K562 (cell line): ENCODE measurements around the gene LTBP1. TPM values are rescaled to one million over a fixed set of nuclear protein-coding genes. Genes with fewer than 3 reads are reported as not detected.

ENCODE experiments used
- ATAC-seq: fragments of 200-7000 bp; cut with Tn5 transposase; 3 replicates; pipeline ENCODE4 v1.9.1; 2020; ENCODE audit warnings: moderate library complexity
- BruUV-seq: library from RNA; stranded (reverse); fragments of 400-500 nt; replicated peaks from 2 replicates; lab custom pipeline; 2021; lab: Mats Ljungman, UMichigan
- CTCF ChIA-PET: fragments of 300-600 bp; formaldehyde crosslinking; extraction: SDS; loops from one replicate; lab custom pipeline; 2021; ENCODE audit warnings: low intra/inter-chr PET ratio; lab: Yijun Ruan, JAX
- POLR2A ChIA-PET: fragments of 300-600, 350-650 bp; sonication (Branson Sonifier 250); formaldehyde crosslinking; extraction: SDS; loops from one replicate; lab custom pipeline; 2021; ENCODE audit warnings: antibody characterized with exemption, inconsistent platforms; lab: Yijun Ruan, JAX
- DNase-seq, 4 experiments: peaks; one replicate each; pipeline versions ENCODE4 v3.0.0 to v3.0.0-alpha.2; 2011 to 2018; ENCODE audit warnings: low spot score in 3 of 4, mixed read lengths in 3 of 4; ENCODE audit errors: extremely low read depth in 1 of 4
- FAIRE-seq: peaks from 2 replicates; lab custom pipeline; 2011; peaks lifted over from hg19 to GRCh38; lab: Jason Lieb, UNC
- H2AFZ ChIP-seq: 2 replicates; pipeline ENCODE4 v1.6.0; 2011; ENCODE audit warnings: low read depth, low read length, control low read depth, inconsistent platforms
- H3K27ac ChIP-seq: fragments of 200-600 bp; 3 replicates; pipeline ENCODE4 v1.8.0; 2011; ENCODE audit warnings: low read depth, mild to moderate bottlenecking, control low read depth, inconsistent platforms, low read length, moderate library complexity, mixed read lengths; ENCODE audit errors: extremely low read depth
- H3K27me3 ChIP-seq, 2 experiments: fragments of 300-600 bp in 1 of 2; 2 replicates in 1 of 2; 3 replicates in 1 of 2; pipeline versions ENCODE4 v1.6.0 to v1.8.0; 2011; ENCODE audit warnings: inconsistent platforms in 2 of 2, low read length in 2 of 2, mild to moderate bottlenecking in 1 of 2, mixed read lengths in 1 of 2, moderate library complexity in 1 of 2; ENCODE audit not compliant: control insufficient read depth in 2 of 2, insufficient read depth in 2 of 2
- H3K36me3 ChIP-seq: fragments of 300-600 bp; 3 replicates; pipeline ENCODE4 v1.8.0; 2011; ENCODE audit warnings: mild to moderate bottlenecking, low read length, inconsistent platforms; ENCODE audit not compliant: control insufficient read depth, insufficient read depth
- H3K4me1 ChIP-seq, 2 experiments: fragments of 200-600 bp in 1 of 2; replicated peaks in 1 of 2; 2 replicates in 1 of 2; 3 replicates in 1 of 2; pipeline versions ENCODE4 v1.5.1 to v1.8.0; 2011; ENCODE audit warnings: inconsistent platforms in 2 of 2, low read length in 2 of 2, mild to moderate bottlenecking in 1 of 2, mixed read lengths in 1 of 2, moderate library complexity in 1 of 2; ENCODE audit not compliant: control insufficient read depth in 2 of 2, insufficient read depth in 2 of 2
- H3K4me2 ChIP-seq: 2 replicates; pipeline ENCODE4 v1.6.1; 2011; ENCODE audit warnings: low read length, control low read depth, inconsistent platforms, mixed read lengths; ENCODE audit not compliant: insufficient read depth
- H3K4me3 ChIP-seq: fragments of 200-600 bp; sonication (generic), shearing (Covaris generic); 2 replicates; pipeline ENCODE4 v1.5.1; 2016; ENCODE audit warnings: control low read depth, inconsistent platforms
- H3K79me2 ChIP-seq: fragments of 200-600 bp; 3 replicates; pipeline ENCODE4 v1.8.0; 2011; ENCODE audit warnings: low read length, inconsistent platforms; ENCODE audit not compliant: control insufficient read depth, insufficient read depth
- H3K9ac ChIP-seq, 2 experiments: 2 replicates each; pipeline versions ENCODE4 v1.6.0 to v1.6.1; 2011; ENCODE audit warnings: low read depth in 2 of 2, low read length in 2 of 2, control low read depth in 1 of 2, inconsistent platforms in 1 of 2, mild to moderate bottlenecking in 1 of 2, mixed read lengths in 1 of 2; ENCODE audit not compliant: insufficient read depth in 1 of 2
- H3K9me1 ChIP-seq: one replicate; pipeline ENCODE4 v1.6.0; 2011; ENCODE audit warnings: inconsistent platforms, mild to moderate bottlenecking, low read length, moderate library complexity; ENCODE audit not compliant: control insufficient read depth, insufficient read depth
- H3K9me3 ChIP-seq: replicated peaks from 2 replicates; pipeline ENCODE4 v1.5.1; 2011; ENCODE audit warnings: low read depth, low read length, inconsistent platforms; ENCODE audit not compliant: control insufficient read depth, insufficient read depth
- H4K20me1 ChIP-seq: replicated peaks from 2 replicates; pipeline ENCODE4 v1.6.1; 2011; ENCODE audit warnings: low read length, inconsistent platforms, mixed read lengths; ENCODE audit not compliant: control insufficient read depth, insufficient read depth
- ATF1 ChIP-seq, 2 experiments: fragments of 450-650 bp in 1 of 2; IDR thresholded peaks; 2 replicates each; pipeline ENCODE4 v1.6.1; 2016; ENCODE audit warnings: missing compliant biosample characterization in 1 of 2, missing genetic modification characterization in 1 of 2
- BCOR ChIP-seq: fragments of 450-650 bp; IDR thresholded peaks from 2 replicates; pipeline ENCODE4 v1.6.1; 2016
- BRCA1 ChIP-seq, 2 experiments: fragments of 450-650 bp in 1 of 2; sonication (generic) in 1 of 2; formaldehyde crosslinking in 1 of 2; IDR thresholded peaks; 2 replicates each; pipeline versions ENCODE4 v1.5.0 to v1.6.1; 2017 to 2020; ENCODE audit warnings: mild to moderate bottlenecking in 1 of 2, missing genetic modification reagents in 1 of 2
- CBX3 ChIP-seq, 2 experiments: IDR thresholded peaks; 1 replicate in 1 of 2; 2 replicates in 1 of 2; pipeline ENCODE4 v1.6.1; 2012; ENCODE audit warnings: inconsistent platforms in 2 of 2, low read length in 2 of 2, borderline replicate concordance in 1 of 2, control low read depth in 1 of 2
- CTBP1 ChIP-seq: fragments of 450-650 bp; IDR thresholded peaks from 2 replicates; pipeline ENCODE4 v1.6.1; 2016; ENCODE audit warnings: borderline replicate concordance
- ERF ChIP-seq: fragments of 450-650 bp; formaldehyde crosslinking; IDR thresholded peaks from 2 replicates; pipeline ENCODE4 v1.4.0; 2020; ENCODE audit warnings: mild to moderate bottlenecking, mixed read lengths
- ESRRA ChIP-seq: fragments of 450-650 bp; IDR thresholded peaks from 2 replicates; pipeline ENCODE4 v1.6.1; 2014; ENCODE audit warnings: low read depth, mild to moderate bottlenecking, moderate library complexity, borderline replicate concordance
- KDM1A ChIP-seq, 2 experiments: fragments of 450-650 bp; IDR thresholded peaks; 2 replicates each; pipeline ENCODE4 v1.6.1; 2016; ENCODE audit warnings: mild to moderate bottlenecking in 2 of 2
- KLF6 ChIP-seq: fragments of 250-450 bp; sonication (Bioruptor Pico); IDR thresholded peaks from 2 replicates; pipeline ENCODE4 v1.4.0; 2020; ENCODE audit warnings: mild to moderate bottlenecking, moderate library complexity, borderline replicate concordance
- NFYB ChIP-seq: IDR thresholded peaks from 2 replicates; pipeline ENCODE4 v1.6.1; 2011; ENCODE audit warnings: mild to moderate bottlenecking, moderate library complexity; ENCODE audit not compliant: insufficient read length; ENCODE audit errors: extremely low read depth
- POLR2A ChIP-seq: fragments of 450-650 bp; conservative IDR thresholded peaks from 2 replicates; pipeline ENCODE4 v1.6.1; 2016
- PTRF ChIP-seq: fragments of 450-650 bp; IDR thresholded peaks from 2 replicates; pipeline ENCODE4 v1.6.1; 2016; ENCODE audit warnings: mild to moderate bottlenecking, missing genetic modification characterization, missing compliant biosample characterization
- RBM25 ChIP-seq: fragments of 200-400 bp; formaldehyde crosslinking; IDR thresholded peaks from 2 replicates; pipeline ENCODE4 v1.6.1; 2018; ENCODE audit warnings: low read length, low read depth, moderate library complexity; ENCODE audit not compliant: severe bottlenecking
- RFX7 ChIP-seq: fragments of 250-450 bp; sonication (Bioruptor Pico); IDR thresholded peaks from 2 replicates; pipeline ENCODE4 v1.5.1; 2021; ENCODE audit warnings: mild to moderate bottlenecking
- SRF ChIP-seq, 2 experiments: fragments of 250-450, 450-650 bp in 1 of 2; sonication (Bioruptor Pico) in 1 of 2; sonication (generic) in 1 of 2; formaldehyde crosslinking; IDR thresholded peaks; 2 replicates each; pipeline versions ENCODE4 v1.5.0 to v1.5.1; 2020 to 2022; ENCODE audit warnings: mild to moderate bottlenecking in 1 of 2, missing genetic modification reagents in 1 of 2
- ZKSCAN1 ChIP-seq: fragments of 150-350 bp; IDR thresholded peaks from 2 replicates; pipeline ENCODE4 v1.6.1; 2016; ENCODE audit warnings: low read depth, low read length
- ZNF146 ChIP-seq: IDR thresholded peaks from one replicate; pipeline ENCODE4 v1.6.1; 2018; ENCODE audit warnings: missing compliant biosample characterization; ENCODE audit not compliant: unreplicated experiment
- ZNF253 ChIP-seq: fragments of 250-450 bp; sonication (Bioruptor Pico); conservative IDR thresholded peaks from 2 replicates; pipeline ENCODE4 v1.6.1; 2021; ENCODE audit warnings: mild to moderate bottlenecking
- ZNF316 ChIP-seq: fragments of 450-650 bp; IDR thresholded peaks from 2 replicates; pipeline ENCODE4 v1.6.1; 2016
- ZNF384 ChIP-seq: IDR thresholded peaks from 2 replicates; pipeline ENCODE4 v1.6.1; 2012; ENCODE audit warnings: low read depth, low read length, improper control_type of control experiment
- ZNF436 ChIP-seq: fragments of 250-450, 450-650 bp; sonication (Bioruptor Pico); formaldehyde crosslinking; IDR thresholded peaks from 2 replicates; pipeline ENCODE4 v1.7.0; 2020; ENCODE audit warnings: mild to moderate bottlenecking
- WGBS: fragments of 100-300 bp; shearing (Covaris generic); methylation state at CpG from one replicate; pipeline ENCODE4 v1.1.6; 2016; ENCODE audit warnings: low coverage, mixed read lengths; ENCODE audit not compliant: insufficient coverage; ENCODE audit errors: missing lambda C conversion rate; 5-methylcytosine and 5-hydroxymethylcytosine counted together
- in situ Hi-C: fragments of 300-500 bp; cut with MboI; formaldehyde crosslinking; loops from 4 replicates; pipeline ENCODE4 v1.15.0; 2018; ENCODE audit warnings: inconsistent platforms, mixed read lengths
- intact Hi-C: fragments of 100-400 bp; cut with micrococcal nuclease; formaldehyde crosslinking; loops from 2 replicates; pipeline ENCODE4 v1.14.2; 2022
- polyA plus RNA-seq, 8 experiments: library from polyadenylated mRNA; depleted of rRNA in 4 of 8; stranded (reverse) in 5 of 8; unstranded in 3 of 8; fragments of >200 nt; fragmentation: Nextera tagmentation in 2 of 8; fragmentation: Illumina TruSeq in 1 of 8; extraction: Ambion mirVana in 2 of 8; extraction: Trizol in 1 of 8; gene quantifications; 2 replicates each; pipeline versions ENCODE4 v1.2.1 to v1.2.3, GENCODE V29; 2011 to 2014; ENCODE audit warnings: inconsistent platforms in 1 of 8, missing spikeins in 1 of 8
- total RNA-seq, 7 experiments: library from RNA; depleted of rRNA in 6 of 7; stranded (reverse); fragments of >200 nt in 6 of 7; fragmentation: Illumina TruSeq in 2 of 7; extraction: Trizol in 2 of 7; gene quantifications; 2 replicates each; pipeline versions ENCODE4 v1.2.1 to v1.2.3, GENCODE V29; 2011 to 2021; ENCODE audit warnings: low replicate concordance in 1 of 7
- TF ChIP-seq, protein P1 (sequence below): fragments of 450-650 bp; formaldehyde crosslinking; IDR thresholded peaks from 2 replicates; pipeline ENCODE4 v1.4.0; 2022; ENCODE audit warnings: missing genetic modification characterization

The LTBP1 gene
- total and polyA plus RNA-seq, 9 of the 15 experiments (the other 6 are each of a cell fraction or from before 2014, with no cell fraction given) = 3.6 to 16.4 (median 8.5) TPM

DNA sequence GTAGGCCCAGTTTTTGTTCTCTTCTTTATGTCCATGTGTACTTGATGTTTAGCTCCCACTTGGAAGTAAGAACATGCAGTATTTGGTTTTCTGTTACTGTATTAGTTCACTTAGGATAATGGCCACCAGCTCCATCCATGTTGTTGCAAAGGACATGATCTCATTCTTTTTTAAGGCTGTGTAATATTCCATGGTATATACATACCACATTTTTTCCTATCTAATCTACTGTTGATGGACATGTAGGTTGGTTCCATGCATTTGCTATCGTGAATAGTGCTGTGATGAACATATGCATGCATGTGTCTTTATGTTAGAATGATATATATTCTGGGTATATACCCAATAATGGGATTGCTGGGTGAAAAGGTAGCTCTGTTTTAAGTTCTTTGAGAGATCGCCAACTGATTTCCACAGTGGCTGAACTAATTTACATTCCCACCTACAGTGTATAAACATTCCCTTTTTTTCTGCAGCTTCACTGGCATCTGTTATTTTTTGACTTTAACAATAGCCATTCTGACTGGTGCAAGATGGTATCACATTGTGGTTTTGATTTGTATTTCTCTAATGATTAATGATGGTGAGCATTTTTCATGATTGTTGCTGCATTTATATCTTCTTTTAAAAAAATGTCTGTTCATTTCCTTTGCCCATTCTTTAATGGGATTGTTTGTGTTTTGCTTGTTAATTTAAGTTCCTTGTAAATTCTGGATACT lies 22.9 kb downstream of the LTBP1 start:
- intact Hi-C loops (no loop called here), in situ Hi-C loops (no loop called here)
- ATAC-seq = no peak
- TF ChIP-seq SRF (CRISPR knock-in tag; IDR thresholded peaks at IDR 0.05) (no peak), CTBP1 (no peak), BCOR (peak; percentile 61; the same call in 1 of the 2 replicates), ZNF253 (CRISPR knock-in tag) (no peak), ZNF384 (no peak), PTRF (tag) (no peak), ZNF316 (no peak), KDM1A (IDR thresholded peaks at IDR 0.05) (0 out of 4 replicates have a peak, but pooled peaks of 1 of the 2 experiments have one; percentile 32), NFYB (no peak), ZNF146 (CRISPR knock-in tag) (peak; percentile 87), ZNF436 (CRISPR knock-in tag) (no peak), RBM25 (peak; percentile 23), CBX3 (IDR thresholded peaks at IDR 0.05; ENCODE audit: borderline replicate concordance in 1 of 2, low read length in 2 of 2) (0 out of 3 replicates have a peak, but pooled peaks of 1 of the 2 experiments have one; percentile 18), ZKSCAN1 (no peak), ERF (CRISPR knock-in tag) (no peak), ESRRA (no peak), KLF6 (CRISPR knock-in tag) (no peak), BRCA1 (IDR thresholded peaks at IDR 0.05) (no peak), BRCA1 (CRISPR knock-in tag; IDR thresholded peaks at IDR 0.05) (no peak), POLR2A (no peak), ATF1 (CRISPR knock-in tag; IDR thresholded peaks at IDR 0.05) (no peak), ATF1 (tag; IDR thresholded peaks at IDR 0.05) (no peak), RFX7 (CRISPR knock-in tag) (no peak)
- TF ChIP-seq, protein P1, sequence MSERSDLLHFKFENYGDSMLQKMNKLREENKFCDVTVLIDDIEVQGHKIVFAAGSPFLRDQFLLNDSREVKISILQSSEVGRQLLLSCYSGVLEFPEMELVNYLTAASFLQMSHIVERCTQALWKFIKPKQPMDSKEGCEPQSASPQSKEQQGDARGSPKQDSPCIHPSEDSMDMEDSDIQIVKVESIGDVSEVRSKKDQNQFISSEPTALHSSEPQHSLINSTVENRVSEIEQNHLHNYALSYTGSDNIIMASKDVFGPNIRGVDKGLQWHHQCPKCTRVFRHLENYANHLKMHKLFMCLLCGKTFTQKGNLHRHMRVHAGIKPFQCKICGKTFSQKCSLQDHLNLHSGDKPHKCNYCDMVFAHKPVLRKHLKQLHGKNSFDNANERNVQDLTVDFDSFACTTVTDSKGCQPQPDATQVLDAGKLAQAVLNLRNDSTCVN (CRISPR knock-in tag) = no peak
- no peaks in the 10 kb centered on the region; the same call in 1 of the 2 replicates for H3K9me3 ChIP-seq
- H3K9ac ChIP-seq = no peak overlapping the region
- no peak overlapping the region for H2AFZ ChIP-seq
- H3K79me2 ChIP-seq = peaks cover 21% of the 10 kb centered on the region; the same call in 2 of the 3 replicates
- H3K27me3 ChIP-seq = no peaks in the 10 kb centered on the region
- H4K20me1 ChIP-seq = no peaks in the 10 kb centered on the region
- no peak for FAIRE-seq
- no TSS peak for BruUV-seq
- ChIA-PET POLR2A (no interaction called here), CTCF (no interaction called here)
- H3K4me1 ChIP-seq = no peaks in the 10 kb centered on the region
- H3K36me3 ChIP-seq = no peaks in the 10 kb centered on the region
- no peak for DNase-seq
- H3K4me2 ChIP-seq = no peak overlapping the region
- 59% methylated on average over 2 of the region's 2 CpGs for WGBS
- no peaks in the 10 kb centered on the region for H3K9me1 ChIP-seq
- no peak overlapping the region for H3K4me3 ChIP-seq
- H3K27ac ChIP-seq = no peak overlapping the region
